Adrenal gland (tissue), 12 donors: ENCODE data around the gene ALAD. TPM values are rescaled to one million over a fixed set of nuclear protein-coding genes. Genes with fewer than 3 reads are reported as not detected.

Experiments
- DNase-seq, 7 donors: peaks; one replicate each; pipeline ENCODE4 v3.0.0-alpha.2; 2019 to 2020
- H3K27ac ChIP-seq, 5 donors: fragments of 200-600 bp; sonication (generic) in 4 of 5; 1 replicate in 3 of 5; 2 replicates in 2 of 5; pipeline versions ENCODE4 v1.5.1 to v1.8.0; 2016 to 2020; ENCODE audit warnings: mild to moderate bottlenecking in 1 of 5
- H3K27me3 ChIP-seq: fragments of 200-600 bp; 2 replicates; pipeline ENCODE4 v1.8.0; 2021
- H3K36me3 ChIP-seq, 2 donors: fragments of 200-600 bp; replicated peaks in 1 of 2; 1 replicate in 1 of 2; 2 replicates in 1 of 2; pipeline versions ENCODE4 v1.5.1 to v1.8.0; 2018 to 2022
- H3K4me1 ChIP-seq, 2 donors: fragments of 200-600 bp; replicated peaks in 1 of 2; 1 replicate in 1 of 2; 2 replicates in 1 of 2; pipeline versions ENCODE4 v1.5.1 to v1.8.0; 2018 to 2021
- H3K4me3 ChIP-seq, 4 donors: fragments of 200-600 bp; sonication (generic) in 3 of 4; one replicate each; pipeline ENCODE4 v1.5.1; 2016 to 2018
- H3K9me3 ChIP-seq, 3 donors: fragments of 200-600 bp; sonication (generic) in 1 of 3; replicated peaks in 1 of 3; 1 replicate in 2 of 3; 2 replicates in 1 of 3; pipeline versions ENCODE4 v1.5.1 to v1.8.0; 2016 to 2021
- POLR2A ChIP-seq, 2 donors: fragments of 450-650 bp; IDR thresholded peaks; one replicate each; pipeline ENCODE4 v1.6.1; 2017; ENCODE audit warnings: antibody characterized with exemption in 2 of 2, mild to moderate bottlenecking in 2 of 2, moderate library complexity in 1 of 2
- WGBS, 4 donors: extraction: QIAGEN DNeasy Blood & Tissue Kit in 2 of 4; methylation state at CpG; one replicate each; pipeline versions ENCODE4 v1.1.5 to v1.1.7; 2013 to 2017; 5-methylcytosine and 5-hydroxymethylcytosine counted together
- intact Hi-C, 2 donors: fragments of 100-400 bp; cut with DNase I; formaldehyde crosslinking; loops; one replicate each; pipeline versions ENCODE4 v1.14.1 to v1.15.0; 2022 to 2023
- polyA plus RNA-seq, 3 donors: library from polyadenylated mRNA; stranded (reverse); fragments of 200-250 nt in 2 of 3; fragments of 350-450 nt in 1 of 3; fragmentation: Illumina TruSeq in 1 of 3; extraction: RNeasy Lipid Tissue Mini Kit (QIAGEN cat#74804) in 1 of 3; gene quantifications; one replicate each; pipeline ENCODE4 v1.2.3, GENCODE V29; 2013 to 2014
- total RNA-seq, 9 donors: library from RNA; depleted of rRNA in 4 of 9; stranded (reverse); fragments of >200 nt in 4 of 9; fragments of 120-200 nt in 1 of 9; fragmentation: NEBNext Ultra II Directional in 1 of 9; extraction: Animal tissue kit (Norgen Biotek cat#: 25700) in 1 of 9; gene quantifications; one replicate each; pipeline versions ENCODE4 v1.1.0 to v1.2.4, GENCODE V29; 2013 to 2023
- TF ChIP-seq, protein P1 (sequence below), 6 experiments: fragments of 450-650 bp in 4 of 6; fragments of 200-600 bp in 2 of 6; sonication (generic) in 1 of 6; IDR thresholded peaks; 1 replicate in 5 of 6; 2 replicates in 1 of 6; pipeline versions ENCODE4 v1.5.1 to v1.8.0; 2016 to 2021; ENCODE audit warnings: antibody characterized with exemption in 6 of 6, mild to moderate bottlenecking in 2 of 6, moderate library complexity in 1 of 6
- donor health status: healthy with polysubstance abuse.
- donor health status: Bipolar disorder and iron deficiency.
- donor health status: DM: yes; HTN: yes; CAD: no.
- donor health status: DM: no; HTN: no; CAD: no.
- donor health status: DM: no; HTN: no; CAD: no.
- donor health status: DM: yes; HTN: yes; CAD: no.

Gene ALAD
- total and polyA plus RNA-seq, 12 donors = 49.2 to 348 (median 242) TPM

DNA sequence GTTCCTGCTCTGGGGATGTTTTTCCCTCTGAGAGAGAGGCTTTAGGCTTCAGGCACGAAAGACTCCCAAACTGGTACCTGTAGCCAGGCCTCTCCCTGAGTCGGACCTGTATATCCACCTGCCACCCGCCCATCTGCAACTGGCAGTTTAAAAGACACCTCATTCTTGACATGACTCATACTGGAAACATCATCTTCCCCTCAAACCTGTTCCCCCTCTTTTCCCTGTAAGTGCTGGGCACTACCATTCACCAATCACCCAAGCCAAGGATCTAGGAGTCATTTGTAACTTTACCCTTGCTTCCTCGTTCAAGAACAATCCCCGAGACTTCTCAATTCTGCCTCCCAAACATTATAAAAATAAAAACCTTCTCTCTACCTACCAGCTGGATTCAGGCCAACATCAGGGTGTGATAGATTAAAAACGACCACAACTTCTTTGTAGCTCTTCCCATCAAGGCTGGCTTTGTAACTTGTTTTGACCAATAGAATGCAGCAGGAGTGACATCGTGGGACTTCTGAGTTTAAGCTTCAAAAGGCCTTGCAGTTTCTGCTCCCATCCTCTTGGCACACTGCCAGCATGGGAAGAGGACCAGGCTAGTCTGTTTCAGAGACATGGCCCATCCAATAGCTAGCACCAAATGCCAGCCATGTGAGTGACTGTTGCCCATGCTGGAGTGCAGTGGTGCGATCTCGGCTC is 59.2 kb downstream of the ALAD start:
- H3K4me3 ChIP-seq = no peak overlapping the region
- no peaks in the 10 kb centered on the region for H3K27me3 ChIP-seq
- intact Hi-C loops = no loop called here
- 65 to 75% (median 68%) methylated on average over 9 of the region's 9 CpGs for WGBS, 4 donors
- H3K27ac ChIP-seq = no peak overlapping the region
- peak in 2 of 7 donors; percentile 46 to 56 for DNase-seq
- H3K4me1 ChIP-seq = peaks cover 6 to 18% of the 10 kb centered on the region in 2 donors
- H3K9me3 ChIP-seq = no peaks in the 10 kb centered on the region
- TF ChIP-seq, protein P1, sequence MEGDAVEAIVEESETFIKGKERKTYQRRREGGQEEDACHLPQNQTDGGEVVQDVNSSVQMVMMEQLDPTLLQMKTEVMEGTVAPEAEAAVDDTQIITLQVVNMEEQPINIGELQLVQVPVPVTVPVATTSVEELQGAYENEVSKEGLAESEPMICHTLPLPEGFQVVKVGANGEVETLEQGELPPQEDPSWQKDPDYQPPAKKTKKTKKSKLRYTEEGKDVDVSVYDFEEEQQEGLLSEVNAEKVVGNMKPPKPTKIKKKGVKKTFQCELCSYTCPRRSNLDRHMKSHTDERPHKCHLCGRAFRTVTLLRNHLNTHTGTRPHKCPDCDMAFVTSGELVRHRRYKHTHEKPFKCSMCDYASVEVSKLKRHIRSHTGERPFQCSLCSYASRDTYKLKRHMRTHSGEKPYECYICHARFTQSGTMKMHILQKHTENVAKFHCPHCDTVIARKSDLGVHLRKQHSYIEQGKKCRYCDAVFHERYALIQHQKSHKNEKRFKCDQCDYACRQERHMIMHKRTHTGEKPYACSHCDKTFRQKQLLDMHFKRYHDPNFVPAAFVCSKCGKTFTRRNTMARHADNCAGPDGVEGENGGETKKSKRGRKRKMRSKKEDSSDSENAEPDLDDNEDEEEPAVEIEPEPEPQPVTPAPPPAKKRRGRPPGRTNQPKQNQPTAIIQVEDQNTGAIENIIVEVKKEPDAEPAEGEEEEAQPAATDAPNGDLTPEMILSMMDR (IDR thresholded peaks at IDR 0.05) = no peak
- no peak for TF ChIP-seq POLR2A (IDR thresholded peaks at IDR 0.05)
- no peaks in the 10 kb centered on the region for H3K36me3 ChIP-seq

DNA sequence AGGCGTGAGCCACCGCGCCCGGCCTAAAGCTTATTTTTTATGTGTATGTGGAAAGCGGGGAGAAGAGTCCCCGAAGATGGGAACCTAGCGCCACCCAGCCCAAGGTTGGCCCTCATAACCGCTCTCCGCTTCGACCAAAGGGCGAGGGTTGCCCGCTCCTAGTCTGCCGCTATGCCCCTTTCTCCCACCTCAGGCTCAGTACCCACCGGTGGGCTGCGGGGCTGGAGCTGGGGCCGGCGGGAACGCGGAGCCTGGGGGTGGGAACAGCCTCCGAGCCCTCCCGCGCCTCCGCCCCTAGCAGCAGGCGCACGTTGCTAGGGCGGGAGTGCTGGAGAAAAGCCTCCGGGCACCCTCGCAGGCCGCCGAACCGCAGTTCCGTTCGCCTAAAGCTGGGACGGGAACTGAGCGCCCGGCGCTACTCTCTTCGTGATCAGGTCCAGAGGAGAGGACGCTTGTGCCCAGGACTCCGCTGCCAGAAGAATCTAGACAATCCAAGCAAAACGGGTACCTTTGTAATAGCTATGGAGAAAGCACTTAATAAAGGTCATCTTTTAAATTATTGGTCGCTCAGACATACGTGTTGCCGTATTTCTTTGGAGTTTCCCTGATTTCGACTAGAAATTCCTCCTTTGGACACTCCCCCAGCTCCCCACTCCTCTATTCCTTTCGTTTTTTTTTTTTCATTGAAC is 60.9 kb downstream of the ALAD start, which contains the start of gene WDR31:
WDR31 (minus strand) TSS at position 265 of the 689 bp plus-strand sequence. CDS start 8,253 bp downstream, outside the sequence.
- Histone ChIP-seq H3K27ac (peak within 1 kb of the TSS in 4 of 5 donors; percentile 16 to 75 (median 66)), H3K9me3 (no peaks in the 10 kb centered on the region), H3K36me3 (no peaks in the 10 kb centered on the region), H3K4me1 (peaks cover 6 to 18% of the 10 kb centered on the region in 2 donors), H3K4me3 (peak within 1 kb of the TSS; percentile 32 to 84 (median 80)), H3K27me3 (no peaks in the 10 kb centered on the region)
- intact Hi-C loops = no loop called here
- TF ChIP-seq, protein P1 (IDR thresholded peaks at IDR 0.05) = no peak
- peak; percentile 20 to 60 for TF ChIP-seq POLR2A (IDR thresholded peaks at IDR 0.05)
- DNase-seq = peak; percentile 84 to 94 (median 88)
- 0 to 1% (median 0%) methylated on average over 10 to 46 of the region's 46 CpGs for whole genome bisulfite sequencing, 4 donors

DNA sequence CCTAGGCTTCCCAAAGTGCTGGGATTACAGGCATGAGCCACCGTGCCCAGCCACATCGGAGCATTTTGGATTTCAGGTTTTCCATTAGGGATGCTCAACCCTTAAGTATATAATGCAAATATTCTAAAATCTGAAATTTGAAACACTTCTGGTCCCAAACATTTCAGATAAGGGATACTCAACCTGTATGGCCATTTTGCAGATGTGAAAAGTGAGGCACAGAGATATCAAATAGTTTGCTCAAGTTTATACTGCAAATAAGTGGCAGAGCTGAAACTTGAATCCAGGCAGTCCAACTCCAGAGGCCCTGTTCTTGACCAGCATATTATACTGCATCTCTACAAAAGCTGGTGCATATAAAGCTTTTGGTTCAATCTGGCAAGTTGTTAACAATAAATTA is 63.4 kb downstream of the ALAD start:
- intact Hi-C loops = no loop called here

More for the DNA sequence above, 63.4 kb downstream of the ALAD start:
- H3K4me1 ChIP-seq = peaks cover 6 to 10% of the 10 kb centered on the region in 2 donors
- H3K36me3 ChIP-seq = no peaks in the 10 kb centered on the region
- WGBS, 4 donors = 95 to 100% (median 99%) methylated on average over 2 of the region's 2 CpGs
- H3K4me3 ChIP-seq = no peak overlapping the region
- H3K9me3 ChIP-seq = no peaks in the 10 kb centered on the region
- no peak overlapping the region for H3K27ac ChIP-seq
- DNase-seq = no peak
- TF ChIP-seq, protein P1 (IDR thresholded peaks at IDR 0.05) = no peak
- no peak for TF ChIP-seq POLR2A (IDR thresholded peaks at IDR 0.05)
- no peaks in the 10 kb centered on the region for H3K27me3 ChIP-seq

Other genes starting within 250 kb of the ALAD start
- 10 to 100 TPM; 22.2 to 38.1 (median 29.0) TPM for gene FKBP15, start 180.0 kb downstream of the ALAD start, total RNA-seq
- 10 to 100 TPM; 14.1 to 30.2 (median 16.0) TPM for gene FKBP15, start 180.0 kb downstream of the ALAD start, polyA plus RNA-seq
- 10 to 100 TPM; 19.8 to 99.5 (median 32.3) TPM for gene SLC31A1, start 179.7 kb downstream of the ALAD start, total RNA-seq
- gene SLC31A1, start 179.7 kb downstream of the ALAD start, polyA plus RNA-seq = 100 to 1,000 TPM in 1 of 3 donors, 10 to 100 TPM in 2; 10.2 to 105 (median 16.3) TPM
- gene CDC26, start 125.7 kb downstream of the ALAD start, total RNA-seq = 10 to 100 TPM; 25.7 to 44.7 (median 28.7) TPM
- 10 to 100 TPM; 26.7 to 63.7 (median 29.8) TPM for gene CDC26, start 125.7 kb downstream of the ALAD start, polyA plus RNA-seq
- gene PRPF4, start 125.6 kb downstream of the ALAD start, total RNA-seq = 10 to 100 TPM; 14.3 to 46.3 (median 23.1) TPM
- 10 to 100 TPM in 2 of 3 donors, 1 to 10 TPM in 1; 9.6 to 37.9 (median 11.7) TPM for gene PRPF4, start 125.6 kb downstream of the ALAD start, polyA plus RNA-seq
- gene RNF183, start 97.9 kb downstream of the ALAD start, total RNA-seq = under 1 TPM in 1 of 9 donors, not detected in 8; 0.11 TPM
- gene RNF183, start 97.9 kb downstream of the ALAD start, polyA plus RNA-seq = under 1 TPM; 0.24 to 0.48 (median 0.29) TPM
- gene WDR31, start 61.0 kb downstream of the ALAD start, total RNA-seq = 10 to 100 TPM in 2 of 9 donors, 1 to 10 TPM in 7; 3.1 to 16.5 (median 7.0) TPM
- gene WDR31, start 61.0 kb downstream of the ALAD start, polyA plus RNA-seq = 10 to 100 TPM in 1 of 3 donors, 1 to 10 TPM in 2; 5.8 to 12.0 (median 9.3) TPM
- 10 to 100 TPM in 2 of 9 donors, 1 to 10 TPM in 6, under 1 TPM in 1; 0.89 to 18.6 (median 5.2) TPM for gene BSPRY, start 51.7 kb downstream of the ALAD start, total RNA-seq
- 1 to 10 TPM; 1.4 to 3.2 (median 1.5) TPM for gene BSPRY, start 51.7 kb downstream of the ALAD start, polyA plus RNA-seq
- 100 to 1,000 TPM; 117 to 343 (median 208) TPM for gene HDHD3, start 24.3 kb downstream of the ALAD start, total RNA-seq
- 100 to 1,000 TPM in 2 of 3 donors, 10 to 100 TPM in 1; 89.1 to 300 (median 180) TPM for gene HDHD3, start 24.3 kb downstream of the ALAD start, polyA plus RNA-seq
- 10 to 100 TPM; 40.2 to 73.5 (median 43.5) TPM for gene POLE3, start 9.4 kb upstream of the ALAD start, total RNA-seq
- 10 to 100 TPM; 14.9 to 79.1 (median 23.6) TPM for gene POLE3, start 9.4 kb upstream of the ALAD start, polyA plus RNA-seq
- 1 to 10 TPM in 4 of 9 donors, under 1 TPM in 5; 0.65 to 2.3 (median 0.83) TPM for gene C9orf43, start 9.5 kb upstream of the ALAD start, total RNA-seq
- 1 to 10 TPM; 1.8 to 5.1 (median 3.1) TPM for gene C9orf43, start 9.5 kb upstream of the ALAD start, polyA plus RNA-seq
- 100 to 1,000 TPM in 3 of 9 donors, 10 to 100 TPM in 6; 42.9 to 126 (median 77.9) TPM for gene RGS3, start 62.4 kb upstream of the ALAD start, total RNA-seq
- 10 to 100 TPM; 34.5 to 64.9 (median 53.5) TPM for gene RGS3, start 62.4 kb upstream of the ALAD start, polyA plus RNA-seq